Fibroblast of lung (primary cell): Measurements from ENCODE around the gene IFT122. TPM values are rescaled to one million over a fixed set of nuclear protein-coding genes. Genes with fewer than 3 reads are reported as not detected.
"Not testable (repeated sequence)": the region's sequence is repeated elsewhere in the genome, so short reads cannot be mapped to it uniquely, and the experiment has no call there.

Experiments
- DNase-seq, 2 donors: peaks; one replicate each; pipeline versions ENCODE4 v3.0.0 to v3.0.0-alpha.2; 2010; ENCODE audit warnings: low read depth in 2 of 2
- H2AFZ ChIP-seq: 2 replicates; pipeline ENCODE4 v1.5.1; 2012; ENCODE audit warnings: low read length, control low read depth, inconsistent platforms
- H3K27ac ChIP-seq: 2 replicates; pipeline ENCODE4 v1.5.1; 2011; ENCODE audit warnings: low read length, control low read depth; ENCODE audit not compliant: insufficient read depth
- H3K27me3 ChIP-seq: 2 replicates; pipeline ENCODE4 v1.5.1; 2011; ENCODE audit warnings: mild to moderate bottlenecking, low read length; ENCODE audit not compliant: control insufficient read depth, insufficient read depth
- H3K36me3 ChIP-seq: 2 replicates; pipeline ENCODE4 v1.5.1; 2011; ENCODE audit warnings: low read length; ENCODE audit not compliant: control insufficient read depth, insufficient read depth
- H3K4me1 ChIP-seq: 2 replicates; pipeline ENCODE4 v1.5.1; 2011; ENCODE audit warnings: low read length; ENCODE audit not compliant: control insufficient read depth, insufficient read depth; ENCODE audit errors: extremely low read depth
- H3K4me2 ChIP-seq: 2 replicates; pipeline ENCODE4 v1.5.1; 2011; ENCODE audit warnings: low read length, control low read depth; ENCODE audit not compliant: insufficient read depth; ENCODE audit errors: extremely low read depth
- H3K4me3 ChIP-seq, 4 experiments: fragments of 200-600 bp in 1 of 4; sonication (generic) in 1 of 4; replicated peaks in 1 of 4; 2 replicates each; pipeline ENCODE4 v1.5.1; 2011 to 2016; ENCODE audit warnings: low read length in 4 of 4, low read depth in 3 of 4, mild to moderate bottlenecking in 3 of 4, control low read depth in 2 of 4, inconsistent platforms in 1 of 4, mixed read lengths in 1 of 4; ENCODE audit not compliant: insufficient read depth in 1 of 4; ENCODE audit errors: control extremely low read depth in 1 of 4
- H3K79me2 ChIP-seq: 2 replicates; pipeline ENCODE4 v1.5.1; 2012; ENCODE audit warnings: mild to moderate bottlenecking, low read length, inconsistent platforms; ENCODE audit not compliant: control insufficient read depth, insufficient read depth
- H3K9ac ChIP-seq: 2 replicates; pipeline ENCODE4 v1.5.1; 2011; ENCODE audit warnings: mild to moderate bottlenecking, low read length, control low read depth; ENCODE audit not compliant: insufficient read depth
- H3K9me3 ChIP-seq: 2 replicates; pipeline ENCODE4 v1.5.1; 2012; ENCODE audit warnings: low read depth, low read length; ENCODE audit not compliant: control insufficient read depth, insufficient read depth
- H4K20me1 ChIP-seq: 2 replicates; pipeline ENCODE4 v1.5.1; 2011; ENCODE audit warnings: low read length; ENCODE audit not compliant: control insufficient read depth, insufficient read depth; ENCODE audit errors: extremely low read depth
- EZH2 ChIP-seq: IDR thresholded peaks from 2 replicates; pipeline ENCODE4 v1.5.1; 2012; ENCODE audit warnings: low read length, control low read depth, mild to moderate bottlenecking; ENCODE audit errors: missing control alignments
- polyA plus RNA-seq, 2 donors: library from polyadenylated mRNA; depleted of rRNA in 1 of 2; stranded (reverse) in 1 of 2; unstranded in 1 of 2; fragments of >200 nt; gene quantifications; 2 replicates each; pipeline ENCODE4 v1.2.1, GENCODE V29; 2011 to 2012; ENCODE audit warnings: missing spikeins in 1 of 2
- total RNA-seq: library from RNA; depleted of rRNA; stranded (reverse); fragments of >200 nt; gene quantifications from 2 replicates; pipeline ENCODE4 v1.2.1, GENCODE V29; 2014
- TF ChIP-seq, protein P1 (sequence below), 2 donors: IDR thresholded peaks in 1 of 2; conservative IDR thresholded peaks in 1 of 2; 1 replicate in 1 of 2; 2 replicates in 1 of 2; pipeline ENCODE4 v1.5.1; 2011 to 2012; ENCODE audit warnings: low read length in 2 of 2, control low read depth in 1 of 2, inconsistent platforms in 1 of 2, low read depth in 1 of 2, mild to moderate bottlenecking in 1 of 2

The IFT122 gene
- total and polyA plus RNA-seq, 2 donors (not counting 1 experiment from before 2014, with no cell fraction given) = 13.2 to 27.2 TPM

DNA sequence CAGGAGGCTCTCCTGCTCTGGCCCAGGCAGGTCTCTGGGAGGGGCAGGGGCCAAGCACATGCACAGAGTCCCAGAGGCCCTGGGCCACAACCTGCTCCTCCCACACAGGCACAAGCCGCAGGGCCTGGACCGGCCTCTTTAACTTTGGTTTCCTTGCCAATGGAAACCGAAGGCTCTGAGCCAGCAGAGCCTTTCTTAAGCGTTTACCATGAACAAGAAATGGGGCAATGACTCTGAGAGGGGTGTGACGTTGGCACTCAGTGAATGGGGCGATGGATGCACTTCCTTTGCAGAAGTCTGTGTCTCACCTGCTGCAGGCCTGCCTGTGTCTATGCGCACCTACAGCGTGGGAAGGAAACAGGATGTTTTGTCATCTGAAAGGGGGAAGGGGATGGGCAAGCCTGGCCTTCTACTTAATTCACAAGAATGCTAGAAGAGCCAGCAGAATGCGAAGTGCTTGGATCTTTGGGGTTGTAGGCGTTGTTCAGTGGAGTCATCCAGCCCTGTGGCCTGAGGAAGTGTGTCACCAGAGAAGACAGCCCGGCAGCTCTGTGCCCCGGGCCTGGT, 41.8 kb downstream of the IFT122 start:
- Histone ChIP-seq H3K9ac (no peak overlapping the region), H3K4me2 (no peak overlapping the region), H3K4me1 (peaks cover 20% of the 10 kb centered on the region), H4K20me1 (no peaks in the 10 kb centered on the region), H3K27ac (peak overlapping the region; percentile 29), H3K9me3 (no peaks in the 10 kb centered on the region), H3K79me2 (no peaks in the 10 kb centered on the region), H3K4me3 (no peak overlapping the region), H3K36me3 (peaks cover 7% of the 10 kb centered on the region), H2AFZ (no peak overlapping the region), H3K27me3 (no peaks in the 10 kb centered on the region)
- peak; percentile 38 to 70 for DNase-seq
- no peak for TF ChIP-seq EZH2
- TF ChIP-seq, protein P1, sequence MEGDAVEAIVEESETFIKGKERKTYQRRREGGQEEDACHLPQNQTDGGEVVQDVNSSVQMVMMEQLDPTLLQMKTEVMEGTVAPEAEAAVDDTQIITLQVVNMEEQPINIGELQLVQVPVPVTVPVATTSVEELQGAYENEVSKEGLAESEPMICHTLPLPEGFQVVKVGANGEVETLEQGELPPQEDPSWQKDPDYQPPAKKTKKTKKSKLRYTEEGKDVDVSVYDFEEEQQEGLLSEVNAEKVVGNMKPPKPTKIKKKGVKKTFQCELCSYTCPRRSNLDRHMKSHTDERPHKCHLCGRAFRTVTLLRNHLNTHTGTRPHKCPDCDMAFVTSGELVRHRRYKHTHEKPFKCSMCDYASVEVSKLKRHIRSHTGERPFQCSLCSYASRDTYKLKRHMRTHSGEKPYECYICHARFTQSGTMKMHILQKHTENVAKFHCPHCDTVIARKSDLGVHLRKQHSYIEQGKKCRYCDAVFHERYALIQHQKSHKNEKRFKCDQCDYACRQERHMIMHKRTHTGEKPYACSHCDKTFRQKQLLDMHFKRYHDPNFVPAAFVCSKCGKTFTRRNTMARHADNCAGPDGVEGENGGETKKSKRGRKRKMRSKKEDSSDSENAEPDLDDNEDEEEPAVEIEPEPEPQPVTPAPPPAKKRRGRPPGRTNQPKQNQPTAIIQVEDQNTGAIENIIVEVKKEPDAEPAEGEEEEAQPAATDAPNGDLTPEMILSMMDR (conservative IDR thresholded peaks at IDR 0.05 in 1 of 2, IDR thresholded peaks at IDR 0.05 in 1 of 2; ENCODE audit: low read depth in 1 of 2, low read length in 2 of 2) = no peak

DNA sequence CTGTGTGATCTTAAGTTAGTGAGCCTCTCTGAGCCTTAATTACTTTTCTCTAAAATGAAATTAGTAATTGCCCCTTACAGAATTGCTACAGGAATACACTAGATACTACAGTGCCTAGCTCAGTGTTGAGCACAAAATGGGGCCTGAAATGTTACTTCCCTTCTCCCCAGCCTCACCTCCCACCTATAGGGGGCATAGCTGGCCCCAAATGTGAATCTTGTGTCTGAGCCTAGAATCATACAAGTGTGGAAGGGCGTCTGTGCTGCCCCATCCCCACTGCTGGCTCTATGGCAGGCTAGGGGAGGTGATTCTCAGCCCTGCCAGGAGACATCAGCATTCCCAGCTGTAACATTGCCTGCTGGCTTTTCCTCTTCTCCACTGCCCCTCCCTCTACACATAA, 42.7 kb downstream of the IFT122 start:
- H3K27ac ChIP-seq = no peak overlapping the region
- TF ChIP-seq, protein P1 (conservative IDR thresholded peaks at IDR 0.05 in 1 of 2, IDR thresholded peaks at IDR 0.05 in 1 of 2; ENCODE audit: low read depth in 1 of 2, low read length in 2 of 2) = peak in 1 of 2 donors; percentile 12
- no peak for TF ChIP-seq EZH2
- no peaks in the 10 kb centered on the region for H3K79me2 ChIP-seq
- H3K4me2 ChIP-seq = no peak overlapping the region
- H3K9ac ChIP-seq = no peak overlapping the region
- DNase-seq = no peak
- peaks cover 7% of the 10 kb centered on the region for H3K36me3 ChIP-seq
- no peaks in the 10 kb centered on the region for H3K9me3 ChIP-seq
- no peak overlapping the region for H2AFZ ChIP-seq
- H4K20me1 ChIP-seq = no peaks in the 10 kb centered on the region
- H3K27me3 ChIP-seq = no peaks in the 10 kb centered on the region
- peaks cover 23% of the 10 kb centered on the region for H3K4me1 ChIP-seq
- H3K4me3 ChIP-seq = no peak overlapping the region

DNA sequence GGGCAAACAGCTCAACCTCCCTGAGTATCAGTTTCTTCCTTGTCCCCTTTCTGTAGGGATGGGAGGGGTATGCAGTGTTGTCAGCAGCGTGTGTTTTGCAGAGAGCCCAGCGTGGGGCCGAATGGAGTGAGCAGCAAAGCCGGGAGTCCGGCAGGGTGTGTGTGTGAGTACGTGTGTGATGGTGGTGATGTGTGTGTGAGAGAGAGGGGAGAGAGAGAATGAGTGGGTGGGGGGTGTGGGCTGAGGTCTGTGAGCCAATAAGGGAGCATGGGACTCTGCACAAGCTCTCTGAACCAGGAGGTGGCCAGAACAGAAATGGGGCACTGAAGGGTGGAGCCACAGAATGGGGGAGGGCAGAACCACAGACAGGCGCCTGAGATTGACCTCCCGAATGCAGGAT, 43.8 kb downstream of the IFT122 start:
- Histone ChIP-seq H3K36me3 (peaks cover 7% of the 10 kb centered on the region), H3K4me1 (peaks cover 23% of the 10 kb centered on the region), H3K4me3 (no peak overlapping the region), H3K9ac (no peak overlapping the region), H4K20me1 (no peaks in the 10 kb centered on the region), H3K79me2 (no peaks in the 10 kb centered on the region), H2AFZ (no peak overlapping the region), H3K4me2 (no peak overlapping the region), H3K27ac (no peak overlapping the region), H3K27me3 (no peaks in the 10 kb centered on the region), H3K9me3 (no peaks in the 10 kb centered on the region)
- no peak for DNase-seq
- TF ChIP-seq EZH2 = no peak

DNA sequence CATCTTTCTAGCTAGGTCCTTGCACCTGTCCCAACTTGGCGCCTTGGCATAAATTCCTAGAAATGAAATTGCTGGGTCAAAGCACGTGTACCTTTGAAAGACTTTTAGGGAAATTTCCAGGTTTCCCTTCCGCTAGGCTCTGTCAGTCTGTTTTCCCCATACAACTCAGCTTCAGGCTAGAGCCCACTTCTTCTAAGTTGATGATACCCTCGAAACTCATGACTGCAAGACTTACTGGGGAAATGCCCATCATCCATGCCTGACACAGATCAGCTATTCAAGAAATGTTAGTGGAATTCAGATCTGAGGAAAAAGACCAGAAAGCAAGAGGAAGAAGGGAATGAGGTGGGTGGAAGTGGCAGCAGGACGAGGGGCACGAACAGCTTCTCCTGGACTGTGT, 45.1 kb downstream of the IFT122 start:
- not testable (repeated sequence) for H3K4me3 ChIP-seq, H4K20me1 ChIP-seq, H3K9ac ChIP-seq, H2AFZ ChIP-seq, H3K9me3 ChIP-seq, H3K36me3 ChIP-seq, H3K79me2 ChIP-seq, H3K27me3 ChIP-seq
- H3K27ac ChIP-seq = peak overlapping the region; percentile 55
- peaks cover 23% of the 10 kb centered on the region for H3K4me1 ChIP-seq
- H3K4me2 ChIP-seq = peak overlapping the region; percentile 11
- DNase-seq = peak in 1 of 2 donors; percentile 11
